Progenitor cell of endocrine pancreas (in vitro differentiated cells): ENCODE measurements around the gene NR5A2. TPM values are rescaled to one million over a fixed set of nuclear protein-coding genes. Genes with fewer than 3 reads are reported as not detected.

ENCODE experiments used
- DNase-seq: peaks from one replicate; pipeline ENCODE4 v3.0.0; 2021; ENCODE audit warnings: low spot score; ENCODE audit not compliant: unreplicated experiment
- H3K27ac Mint-ChIP-seq: 2 replicates; pipeline ENCODE4 v1.8.0; 2021; ENCODE audit warnings: mild to moderate bottlenecking, moderate library complexity, mixed read lengths
- H3K27me3 Mint-ChIP-seq: 2 replicates; pipeline ENCODE4 v1.8.0; 2021; ENCODE audit warnings: mixed read lengths
- H3K36me3 Mint-ChIP-seq: 2 replicates; pipeline ENCODE4 v1.8.0; 2022; ENCODE audit warnings: mixed read lengths; ENCODE audit not compliant: insufficient read depth
- H3K4me1 Mint-ChIP-seq: 2 replicates; pipeline ENCODE4 v1.8.0; 2021; ENCODE audit warnings: low read depth, mixed read lengths
- H3K4me3 Mint-ChIP-seq: 2 replicates; pipeline ENCODE4 v1.8.0; 2021; ENCODE audit warnings: low read depth, mild to moderate bottlenecking, moderate library complexity, mixed read lengths
- H3K9me3 Mint-ChIP-seq: 2 replicates; pipeline ENCODE4 v1.8.0; 2021; ENCODE audit warnings: low read depth, mixed read lengths
- CTCF ChIP-seq: fragments of 200-600 bp; sonication (generic); IDR thresholded peaks from one replicate; pipeline ENCODE4 v1.5.0; 2021; ENCODE audit warnings: antibody characterized with exemption, mild to moderate bottlenecking; ENCODE audit not compliant: unreplicated experiment
- total RNA-seq: library from RNA; stranded (reverse); gene quantifications from 2 replicates; pipeline ENCODE4 v1.2.1, GENCODE V29; 2021

NR5A2 gene
- total RNA-seq, 1 donor from 2014 or later, result 23.2 TPM

GRCh38 chr1:200133123-200133522 is 105.6 kb downstream of the NR5A2 start:
- TF ChIP-seq CTCF, result no peak
- peaks cover 1% of the 10 kb centered on the region for H3K36me3 Mint-ChIP-seq
- no peak overlapping the region for H3K4me3 Mint-ChIP-seq
- H3K27me3 Mint-ChIP-seq, result no peaks in the 10 kb centered on the region
- peaks cover 23% of the 10 kb centered on the region for H3K4me1 Mint-ChIP-seq
- no peak overlapping the region for H3K27ac Mint-ChIP-seq
- no peaks in the 10 kb centered on the region for H3K9me3 Mint-ChIP-seq
- DNase-seq, result no peak

GRCh38 chr1:200134116-200134515 is 106.6 kb downstream of the NR5A2 start:
- no peaks in the 10 kb centered on the region for H3K27me3 Mint-ChIP-seq
- TF ChIP-seq CTCF, result no peak
- no peak for DNase-seq
- peaks cover under 1% of the 10 kb centered on the region for H3K36me3 Mint-ChIP-seq
- no peak overlapping the region for H3K27ac Mint-ChIP-seq
- no peak overlapping the region for H3K4me3 Mint-ChIP-seq
- H3K9me3 Mint-ChIP-seq, result no peaks in the 10 kb centered on the region
- peaks cover 20% of the 10 kb centered on the region for H3K4me1 Mint-ChIP-seq

GRCh38 chr1:200136384-200136783 is 108.9 kb downstream of the NR5A2 start:
- TF ChIP-seq CTCF, result no peak
- Mint-ChIP-seq H3K27me3 (no peaks in the 10 kb centered on the region), H3K9me3 (no peaks in the 10 kb centered on the region), H3K4me3 (no peak overlapping the region), H3K36me3 (peaks cover 4% of the 10 kb centered on the region), H3K4me1 (peaks cover 10% of the 10 kb centered on the region), H3K27ac (no peak overlapping the region)
- DNase-seq, result no peak

DNA sequence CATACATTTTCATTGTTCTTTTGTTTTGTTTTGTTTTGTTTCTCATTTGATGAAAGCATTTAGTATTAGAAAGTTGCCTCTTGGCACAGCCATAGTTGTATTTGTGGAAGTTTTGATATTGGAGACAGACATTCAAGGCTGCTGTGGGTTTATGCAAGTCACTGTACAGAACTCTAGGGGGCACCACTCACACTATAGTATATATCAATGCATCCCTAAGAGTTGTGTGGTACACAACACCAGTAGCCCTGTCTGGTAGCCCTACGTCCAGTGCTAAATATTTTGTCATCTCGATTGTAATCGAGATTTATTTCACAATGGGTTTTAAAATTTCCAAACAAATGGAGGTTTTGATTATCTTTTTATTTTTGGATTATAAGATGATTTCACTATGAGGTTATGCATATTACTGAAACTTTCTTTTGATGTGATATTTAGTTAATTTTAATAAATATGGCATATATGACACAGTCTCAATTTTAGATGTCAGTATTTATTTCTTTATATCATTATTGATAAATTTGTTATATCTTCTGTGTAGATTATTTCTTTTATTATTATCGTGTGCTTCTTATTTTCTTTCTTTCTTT is 112.2 kb downstream of the NR5A2 start:
- Mint-ChIP-seq H3K4me3 (no peak overlapping the region), H3K27me3 (no peaks in the 10 kb centered on the region), H3K27ac (no peak overlapping the region), H3K4me1 (peaks cover 5% of the 10 kb centered on the region), H3K9me3 (no peaks in the 10 kb centered on the region), H3K36me3 (peaks cover 6% of the 10 kb centered on the region)
- peak; percentile 54 for TF ChIP-seq CTCF
- DNase-seq, result no peak

GRCh38 chr1:200143347-200143746 is 115.8 kb downstream of the NR5A2 start:
- Mint-ChIP-seq H3K4me1 (no peaks in the 10 kb centered on the region), H3K36me3 (peaks cover 14% of the 10 kb centered on the region), H3K27ac (no peak overlapping the region), H3K27me3 (no peaks in the 10 kb centered on the region), H3K4me3 (no peak overlapping the region), H3K9me3 (peaks cover 3% of the 10 kb centered on the region)
- no peak for DNase-seq
- no peak for TF ChIP-seq CTCF
